WI38 (cell line): ENCODE data around the gene SUPT6H.
A peak's percentile ranks its signal among the peaks of the same experiment; 100 is the strongest.

ENCODE experiments used
- H3K4me3 ChIP-seq: 2 replicates; pipeline ENCODE4 v1.5.1; 2011; ENCODE audit warnings: low read depth, mild to moderate bottlenecking, control low read depth, low read length
- TF ChIP-seq, protein P1 (sequence below): IDR thresholded peaks from 2 replicates; pipeline ENCODE4 v1.5.1; 2012; ENCODE audit warnings: low read depth, mild to moderate bottlenecking, control low read depth, low read length

The SUPT6H gene

DNA sequence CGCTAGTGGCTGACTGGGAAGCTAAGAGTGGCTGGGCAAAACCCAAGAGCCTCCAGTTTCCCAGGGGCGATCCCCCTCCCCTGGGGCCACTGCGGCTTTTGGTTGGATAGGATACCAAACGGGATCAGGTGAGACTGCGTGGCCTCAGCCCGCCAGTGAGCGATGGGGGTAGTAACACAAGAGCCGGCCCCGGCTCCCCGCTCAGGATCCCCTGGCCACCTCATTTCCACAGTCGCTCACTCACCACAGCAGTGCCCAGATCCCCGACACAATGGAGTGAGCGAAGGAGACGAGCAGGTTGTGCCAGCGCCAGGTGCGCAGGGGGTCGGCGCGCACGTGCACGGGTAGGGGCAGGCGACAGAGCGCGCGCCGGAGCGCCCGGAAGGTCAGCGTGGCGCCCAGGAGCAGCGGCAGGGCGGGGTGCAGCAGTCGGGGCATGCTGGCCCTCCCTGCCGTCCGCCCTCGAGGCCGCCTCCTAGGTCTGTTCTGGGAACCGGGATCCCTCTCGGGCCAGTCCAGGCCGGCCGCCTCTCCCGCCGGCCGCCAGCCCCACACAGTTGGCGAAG lies 63.7 kb downstream of the SUPT6H start:
- TF ChIP-seq, protein P1, sequence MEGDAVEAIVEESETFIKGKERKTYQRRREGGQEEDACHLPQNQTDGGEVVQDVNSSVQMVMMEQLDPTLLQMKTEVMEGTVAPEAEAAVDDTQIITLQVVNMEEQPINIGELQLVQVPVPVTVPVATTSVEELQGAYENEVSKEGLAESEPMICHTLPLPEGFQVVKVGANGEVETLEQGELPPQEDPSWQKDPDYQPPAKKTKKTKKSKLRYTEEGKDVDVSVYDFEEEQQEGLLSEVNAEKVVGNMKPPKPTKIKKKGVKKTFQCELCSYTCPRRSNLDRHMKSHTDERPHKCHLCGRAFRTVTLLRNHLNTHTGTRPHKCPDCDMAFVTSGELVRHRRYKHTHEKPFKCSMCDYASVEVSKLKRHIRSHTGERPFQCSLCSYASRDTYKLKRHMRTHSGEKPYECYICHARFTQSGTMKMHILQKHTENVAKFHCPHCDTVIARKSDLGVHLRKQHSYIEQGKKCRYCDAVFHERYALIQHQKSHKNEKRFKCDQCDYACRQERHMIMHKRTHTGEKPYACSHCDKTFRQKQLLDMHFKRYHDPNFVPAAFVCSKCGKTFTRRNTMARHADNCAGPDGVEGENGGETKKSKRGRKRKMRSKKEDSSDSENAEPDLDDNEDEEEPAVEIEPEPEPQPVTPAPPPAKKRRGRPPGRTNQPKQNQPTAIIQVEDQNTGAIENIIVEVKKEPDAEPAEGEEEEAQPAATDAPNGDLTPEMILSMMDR, result no peak
- H3K4me3 ChIP-seq, result peak overlapping the region; percentile 65

DNA sequence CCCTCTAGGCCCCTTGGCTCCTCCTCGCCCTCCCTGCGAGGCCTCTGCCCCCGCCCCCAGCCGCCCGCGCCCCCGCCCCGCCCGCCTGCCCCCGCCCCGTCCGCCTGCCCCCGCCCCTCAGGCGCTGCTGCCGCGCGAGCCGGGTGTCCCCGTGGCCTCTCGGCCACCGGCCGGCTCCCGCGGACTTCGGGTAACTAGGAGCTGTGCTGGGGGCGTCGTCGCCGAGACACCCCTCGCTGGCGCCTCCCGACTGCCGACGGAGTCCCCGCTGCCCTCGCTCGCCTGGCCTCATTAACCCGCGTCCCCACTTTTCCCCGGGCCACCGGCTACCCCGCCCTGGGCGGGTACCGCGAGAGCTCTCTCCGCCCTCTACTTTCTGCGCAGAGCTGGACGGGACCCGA lies 64.2 kb downstream of the SUPT6H start, which contains the start of gene TLCD1:
Gene TLCD1 (minus strand): TSS at position 8 of the 401 bp plus-strand sequence. CDS start 136 bp downstream, outside the sequence.
- TF ChIP-seq, protein P1, result no peak
- peak within 1 kb of the TSS; percentile 65 for H3K4me3 ChIP-seq

DNA sequence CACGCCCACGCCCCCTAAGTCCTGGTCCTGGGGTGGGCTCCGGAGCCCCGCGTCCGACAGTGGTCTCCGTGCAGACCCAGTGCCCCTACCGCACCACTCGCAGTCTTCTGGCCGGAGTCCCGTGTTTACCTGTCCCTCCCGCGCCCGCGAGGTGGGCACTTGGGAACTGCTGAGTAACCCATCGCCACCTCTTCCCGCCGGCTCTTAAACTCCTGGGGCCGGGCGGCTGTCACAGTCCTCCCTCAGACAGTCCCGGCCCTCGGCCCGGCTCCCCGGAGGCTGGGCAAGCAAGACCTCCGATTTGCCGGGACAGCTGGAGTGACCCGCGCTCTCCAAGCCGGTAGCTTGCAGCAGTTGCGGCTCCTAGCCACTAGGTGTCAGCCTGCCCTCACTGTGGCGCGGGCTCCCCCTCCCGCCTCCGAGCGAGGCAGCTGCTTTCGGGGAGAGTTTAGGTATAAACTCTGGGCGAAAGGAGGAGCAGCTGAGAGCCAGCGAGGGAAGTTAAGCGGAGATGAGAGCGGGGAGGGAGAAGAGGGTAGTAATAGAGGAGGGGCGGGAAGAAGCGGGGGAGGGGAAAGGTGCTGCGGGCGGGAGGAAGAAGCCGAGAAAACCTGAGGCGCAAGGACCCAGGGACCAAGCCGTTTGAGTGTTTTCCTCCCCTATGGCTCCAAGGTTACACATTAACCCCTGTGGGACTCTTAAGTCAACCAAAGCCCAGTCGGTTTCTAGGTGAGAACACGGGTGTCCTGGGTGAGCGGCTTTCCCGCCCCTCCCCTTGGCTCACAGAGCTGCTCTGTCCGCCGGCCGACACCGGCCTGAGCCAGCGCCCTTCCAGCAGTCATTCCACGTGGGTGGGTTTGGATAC lies 64.9 kb downstream of the SUPT6H start:
- H3K4me3 ChIP-seq, result peak overlapping the region; percentile 65

DNA sequence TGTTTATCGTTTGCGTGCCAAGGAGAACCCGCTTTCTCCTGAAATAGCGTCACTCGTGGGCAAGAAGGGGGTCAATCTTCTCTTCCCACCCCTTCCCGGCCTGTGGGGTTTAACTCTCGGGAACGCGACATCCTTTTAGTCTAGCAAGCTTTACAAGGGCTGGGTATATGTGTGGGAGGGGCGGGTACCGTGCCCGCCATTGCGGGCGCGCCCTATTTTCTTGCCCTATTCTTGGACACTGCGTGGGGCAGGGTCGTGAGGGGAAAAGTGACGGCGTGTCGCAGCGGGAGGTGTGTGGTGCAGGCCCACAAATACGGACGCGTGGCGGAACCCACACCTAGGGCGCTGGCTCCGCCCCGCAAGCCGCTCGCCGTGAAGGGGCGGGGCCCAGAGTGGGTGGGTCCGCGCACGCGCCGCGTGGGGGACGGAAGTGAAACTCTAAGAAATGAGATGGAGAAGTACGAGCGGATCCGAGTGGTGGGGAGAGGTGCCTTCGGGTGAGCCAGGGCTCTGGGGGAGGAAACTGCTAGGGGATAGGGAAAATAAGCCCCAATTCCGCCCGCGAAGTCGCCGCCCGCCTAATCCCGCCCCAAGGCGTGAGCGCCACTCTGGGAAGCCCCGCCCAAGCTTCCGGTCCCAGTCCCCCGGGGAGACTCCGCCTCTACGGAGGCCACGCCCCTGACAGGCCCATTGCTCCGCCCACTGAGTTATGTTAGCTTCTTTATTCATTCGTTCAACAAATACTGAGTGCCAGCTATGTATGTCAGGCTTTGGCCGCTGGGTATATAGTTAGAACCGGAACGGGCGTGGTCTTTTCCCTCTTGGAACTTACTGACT lies 66.6 kb downstream of the SUPT6H start, which contains the start of gene NEK8:
Gene NEK8 (plus strand): TSS at position 425 of the 837 bp plus-strand sequence. CDS start 26 bp downstream, at position 451.
- H3K4me3 ChIP-seq, result peak within 1 kb of the TSS; percentile 84
- TF ChIP-seq, protein P1, result no peak

More for the DNA sequence above, 64.9 kb downstream of the SUPT6H start:
- TF ChIP-seq, protein P1, result peak; percentile 98

DNA sequence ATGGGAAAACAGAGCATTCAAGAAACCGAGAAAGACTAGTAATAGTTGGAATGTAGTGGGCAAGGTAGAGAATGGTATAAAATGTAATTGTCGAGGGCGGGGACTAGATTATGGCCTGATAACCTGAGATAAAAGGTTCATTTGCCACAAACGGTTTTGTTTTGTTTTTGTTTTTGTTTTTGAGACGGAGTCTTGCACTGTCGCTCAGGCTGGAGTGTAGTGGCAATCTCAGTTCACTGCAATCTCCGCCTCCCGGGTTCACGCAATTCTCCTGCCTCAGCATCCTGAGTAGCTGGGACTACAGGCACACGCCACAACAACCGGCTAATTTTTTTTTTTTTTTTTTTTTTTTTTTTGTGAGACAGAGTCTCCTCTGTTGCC lies 67.9 kb downstream of the SUPT6H start:
- no peak overlapping the region for H3K4me3 ChIP-seq
- TF ChIP-seq, protein P1, result no peak

DNA sequence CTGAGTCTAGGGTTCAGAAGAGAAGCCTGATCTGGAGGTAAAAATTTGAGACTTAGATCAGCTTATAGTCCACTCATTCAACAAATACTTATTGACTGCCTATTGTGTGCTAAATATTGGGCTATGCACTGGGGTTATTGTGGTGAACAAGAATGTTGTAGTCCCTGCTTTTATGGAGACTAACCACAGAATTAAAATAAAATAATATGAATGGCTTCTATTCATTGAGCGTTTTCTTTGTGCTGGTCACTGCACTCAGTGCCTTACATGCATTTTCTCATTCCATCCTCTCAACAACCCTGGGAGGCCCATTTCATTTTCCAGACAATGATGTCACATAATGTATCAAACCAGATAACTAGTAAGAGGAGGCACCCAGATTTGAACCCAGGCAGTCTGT lies 71.3 kb downstream of the SUPT6H start:
- no peak overlapping the region for H3K4me3 ChIP-seq
- TF ChIP-seq, protein P1, result no peak
